Upper lobe of left lung (tissue), 6 donors: Measurements from ENCODE around the gene MYO5B. TPM values are rescaled to one million over a fixed set of nuclear protein-coding genes. Genes with fewer than 3 reads are reported as not detected.
A peak's percentile ranks its signal among the peaks of the same experiment; 100 is the strongest.

Source experiments
- ATAC-seq, 2 donors: fragments of 200-7000 bp; cut with Tn5 transposase; one replicate each; pipeline ENCODE4 v1.9.1; 2022; ENCODE audit warnings: mild to moderate bottlenecking in 2 of 2, moderate library complexity in 2 of 2; ENCODE audit not compliant: low FRiP score in 2 of 2
- DNase-seq, 2 donors: peaks; one replicate each; pipeline ENCODE4 v3.0.0-alpha.2; 2019 to 2020
- H3K27ac ChIP-seq, 4 donors: fragments of 200-600 bp; sonication (generic); one replicate each; pipeline ENCODE4 v1.5.1; 2016 to 2019
- H3K27me3 ChIP-seq, 4 donors: fragments of 200-600 bp; sonication (generic); one replicate each; pipeline ENCODE4 v1.5.1; 2017 to 2019
- H3K36me3 ChIP-seq, 4 donors: fragments of 200-600 bp; sonication (generic); one replicate each; pipeline ENCODE4 v1.5.1; 2016 to 2019
- H3K4me1 ChIP-seq, 4 donors: fragments of 200-600 bp; sonication (generic); one replicate each; pipeline ENCODE4 v1.5.1; 2018 to 2019
- H3K4me3 ChIP-seq, 4 donors: fragments of 200-600 bp; sonication (generic); one replicate each; pipeline ENCODE4 v1.5.1; 2017 to 2019; ENCODE audit warnings: mild to moderate bottlenecking in 2 of 4, moderate library complexity in 1 of 4
- H3K9me3 ChIP-seq, 4 donors: fragments of 200-600 bp; sonication (generic); one replicate each; pipeline ENCODE4 v1.5.1; 2018 to 2019
- EP300 ChIP-seq, 4 donors: sonication (generic); formaldehyde crosslinking; IDR thresholded peaks; one replicate each; pipeline ENCODE4 v1.5.1; 2017; ENCODE audit warnings: antibody characterized with exemption in 4 of 4, control low read depth in 2 of 4
- POLR2A ChIP-seq, 4 donors: fragments of 450-650 bp; IDR thresholded peaks; one replicate each; pipeline ENCODE4 v1.5.1; 2016 to 2017; ENCODE audit warnings: antibody characterized with exemption in 4 of 4, mild to moderate bottlenecking in 2 of 4
- POLR2AphosphoS5 ChIP-seq, 2 donors: sonication (generic); formaldehyde crosslinking; IDR thresholded peaks; one replicate each; pipeline ENCODE4 v1.5.1; 2017; ENCODE audit warnings: antibody characterized with exemption in 2 of 2
- WGBS, 2 donors: methylation state at CpG; one replicate each; pipeline ENCODE4 v1.1.5; 2017 to 2018; 5-methylcytosine and 5-hydroxymethylcytosine counted together
- total RNA-seq, 6 donors: library from RNA; depleted of rRNA in 4 of 6; stranded (reverse); fragments of >200 nt in 4 of 6; gene quantifications; one replicate each; pipeline versions ENCODE4 v1.1.0 to v1.2.1, GENCODE V29; 2016 to 2021
- TF ChIP-seq, protein P1 (sequence below), 6 experiments: fragments of 450-650 bp in 4 of 6; fragments of 200-600 bp in 2 of 6; sonication (generic) in 2 of 6; IDR thresholded peaks; one replicate each; pipeline ENCODE4 v1.5.1; 2016 to 2019; ENCODE audit warnings: antibody characterized with exemption in 6 of 6
- donor health status: DM: no; HTN: no; CAD: no; lungs with moderate emphysema.
- donor health status: DM: no; HTN: yes; CAD: no; lungs with severe emphysema.

Gene MYO5B
- total RNA-seq, 6 donors from 2014 or later, result 25.4 to 95.2 (median 49.6) TPM

DNA sequence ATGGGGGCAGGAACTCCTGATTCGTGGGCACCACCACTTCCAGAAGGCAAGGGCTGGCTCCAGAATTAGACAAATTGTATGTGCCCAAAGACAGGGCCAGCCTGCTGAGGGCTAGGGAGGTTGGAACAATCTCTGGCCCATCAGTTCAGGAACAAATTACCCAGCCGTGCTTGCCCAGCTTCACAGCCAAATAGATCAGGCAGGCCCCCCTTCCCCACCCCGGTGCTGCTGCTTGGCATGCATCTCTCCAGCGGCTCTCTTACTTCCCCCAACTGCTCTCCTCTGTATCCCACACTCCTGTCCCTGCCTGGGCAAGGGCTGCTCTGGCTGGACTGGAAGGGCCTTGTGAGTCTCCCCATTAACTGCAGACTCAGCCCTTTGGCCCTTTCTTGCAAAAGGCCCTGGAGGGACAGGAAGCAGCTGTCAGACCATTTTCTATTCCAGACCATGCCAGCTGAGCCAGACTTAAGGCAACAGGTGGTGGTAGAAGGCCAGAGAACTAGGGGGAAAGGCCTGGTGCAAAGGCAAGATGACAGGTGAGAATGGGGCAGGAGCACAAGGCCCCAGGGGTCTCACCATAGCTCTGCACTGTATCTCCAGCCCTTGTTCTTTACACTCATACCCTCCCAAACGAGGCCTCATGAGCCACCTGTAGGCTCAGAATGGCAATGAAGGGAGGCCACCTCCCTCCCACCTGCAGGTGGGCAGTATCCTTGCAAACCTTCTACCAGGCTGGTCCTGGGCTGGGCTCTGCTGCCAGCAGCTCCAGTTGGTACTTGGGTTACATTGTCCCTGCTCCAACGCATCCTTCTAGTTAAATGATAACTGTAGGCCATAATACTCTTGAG, 350.9 kb downstream of the MYO5B start:
- peaks cover 0 to 2% (median 0%) of the 10 kb centered on the region in 4 donors for H3K36me3 ChIP-seq
- no peak for TF ChIP-seq POLR2AphosphoS5 (IDR thresholded peaks at IDR 0.05)
- no peak for DNase-seq
- 81% methylated on average over 5 to 6 of the region's 6 CpGs for WGBS, 2 donors
- no peak overlapping the region for H3K4me3 ChIP-seq
- no peaks in the 10 kb centered on the region for H3K9me3 ChIP-seq
- H3K4me1 ChIP-seq, result no peaks in the 10 kb centered on the region
- H3K27me3 ChIP-seq, result no peaks in the 10 kb centered on the region
- H3K27ac ChIP-seq, result no peak overlapping the region
- peak in 1 of 2 donors; percentile 11 for ATAC-seq

DNA sequence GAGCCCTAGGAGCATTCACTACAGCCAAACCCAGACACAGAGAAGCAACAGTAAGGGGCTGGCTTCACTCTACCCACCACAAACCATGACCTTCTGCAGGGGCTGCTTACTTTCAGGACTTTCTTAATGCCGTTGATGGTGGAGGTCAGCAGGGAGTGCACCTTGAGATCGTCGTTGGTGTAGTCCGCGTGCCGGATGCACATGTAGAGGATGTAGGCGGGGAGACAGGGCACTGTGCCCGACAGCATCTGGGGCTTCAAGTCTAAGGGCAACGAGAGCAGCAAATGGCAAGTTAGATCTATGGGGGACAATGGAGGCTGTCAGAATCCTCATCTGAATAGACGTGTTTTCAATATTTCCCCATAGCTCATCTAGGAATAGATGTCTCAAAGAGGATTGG, 351.8 kb downstream of the MYO5B start:
- ATAC-seq (no peak), DNase-seq (no peak)
- no peak overlapping the region for H3K4me3 ChIP-seq
- H3K27me3 ChIP-seq, result no peaks in the 10 kb centered on the region
- 85 to 90% methylated on average over 10 of the region's 10 CpGs for WGBS, 2 donors
- TF ChIP-seq POLR2A (IDR thresholded peaks at IDR 0.05), result no peak
- peaks cover 0 to 2% (median 0%) of the 10 kb centered on the region in 4 donors for H3K36me3 ChIP-seq
- H3K9me3 ChIP-seq, result no peaks in the 10 kb centered on the region
- no peak overlapping the region for H3K27ac ChIP-seq
- no peaks in the 10 kb centered on the region for H3K4me1 ChIP-seq

DNA sequence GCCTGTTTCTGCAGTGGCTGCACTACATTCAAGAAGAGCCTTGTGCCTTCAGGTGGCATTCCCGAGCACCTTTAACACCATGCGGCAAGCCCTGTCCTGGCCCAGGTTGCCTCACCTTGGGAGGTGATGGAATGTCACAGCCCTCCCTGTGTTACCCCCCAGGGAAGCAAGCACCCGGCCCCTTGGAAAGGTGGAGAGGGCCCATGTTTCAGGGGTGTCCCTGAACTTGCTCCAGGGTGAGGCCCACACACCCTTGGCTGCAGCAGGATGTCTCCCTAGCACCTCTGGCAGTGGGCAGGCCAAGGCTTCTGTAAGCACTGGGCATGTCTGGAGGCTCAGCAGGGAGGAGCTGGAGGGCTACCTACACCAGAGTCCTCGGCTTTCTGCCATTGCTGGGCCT, 352.3 kb downstream of the MYO5B start:
- no peaks in the 10 kb centered on the region for H3K4me1 ChIP-seq

GRCh38 chr18:49841236-49842217, 353.4 kb downstream of the MYO5B start:
- no peak for DNase-seq
- 84 to 90% methylated on average over 11 to 12 of the region's 12 CpGs for WGBS, 2 donors
- ATAC-seq, result no peak

More for the DNA sequence above, 352.3 kb downstream of the MYO5B start:
- DNase-seq (no peak), ATAC-seq (no peak)
- TF ChIP-seq, protein P1, sequence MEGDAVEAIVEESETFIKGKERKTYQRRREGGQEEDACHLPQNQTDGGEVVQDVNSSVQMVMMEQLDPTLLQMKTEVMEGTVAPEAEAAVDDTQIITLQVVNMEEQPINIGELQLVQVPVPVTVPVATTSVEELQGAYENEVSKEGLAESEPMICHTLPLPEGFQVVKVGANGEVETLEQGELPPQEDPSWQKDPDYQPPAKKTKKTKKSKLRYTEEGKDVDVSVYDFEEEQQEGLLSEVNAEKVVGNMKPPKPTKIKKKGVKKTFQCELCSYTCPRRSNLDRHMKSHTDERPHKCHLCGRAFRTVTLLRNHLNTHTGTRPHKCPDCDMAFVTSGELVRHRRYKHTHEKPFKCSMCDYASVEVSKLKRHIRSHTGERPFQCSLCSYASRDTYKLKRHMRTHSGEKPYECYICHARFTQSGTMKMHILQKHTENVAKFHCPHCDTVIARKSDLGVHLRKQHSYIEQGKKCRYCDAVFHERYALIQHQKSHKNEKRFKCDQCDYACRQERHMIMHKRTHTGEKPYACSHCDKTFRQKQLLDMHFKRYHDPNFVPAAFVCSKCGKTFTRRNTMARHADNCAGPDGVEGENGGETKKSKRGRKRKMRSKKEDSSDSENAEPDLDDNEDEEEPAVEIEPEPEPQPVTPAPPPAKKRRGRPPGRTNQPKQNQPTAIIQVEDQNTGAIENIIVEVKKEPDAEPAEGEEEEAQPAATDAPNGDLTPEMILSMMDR (IDR thresholded peaks at IDR 0.05), result no peak
- TF ChIP-seq EP300 (IDR thresholded peaks at IDR 0.05) (no peak), POLR2A (IDR thresholded peaks at IDR 0.05) (no peak), POLR2AphosphoS5 (IDR thresholded peaks at IDR 0.05) (no peak)
- peaks cover 0 to 2% (median 0%) of the 10 kb centered on the region in 4 donors for H3K36me3 ChIP-seq
- no peaks in the 10 kb centered on the region for H3K27me3 ChIP-seq
- WGBS, 2 donors, result 87 to 90% methylated on average over 2 to 4 of the region's 4 CpGs
- H3K4me3 ChIP-seq, result no peak overlapping the region
- no peak overlapping the region for H3K27ac ChIP-seq
- no peaks in the 10 kb centered on the region for H3K9me3 ChIP-seq

GRCh38 chr18:49839012-49839411, 355.9 kb downstream of the MYO5B start:
- no peak overlapping the region for H3K27ac ChIP-seq
- WGBS, 2 donors, result 95 to 100% methylated on average over 8 of the region's 8 CpGs
- DNase-seq, result no peak
- no peak for ATAC-seq
- H3K4me3 ChIP-seq, result no peak overlapping the region
- H3K27me3 ChIP-seq, result no peaks in the 10 kb centered on the region
- TF ChIP-seq POLR2A (IDR thresholded peaks at IDR 0.05) (no peak), EP300 (IDR thresholded peaks at IDR 0.05) (no peak), POLR2AphosphoS5 (IDR thresholded peaks at IDR 0.05) (no peak)
- TF ChIP-seq, protein P1 (IDR thresholded peaks at IDR 0.05), result no peak
- H3K36me3 ChIP-seq, result peaks cover 0 to 2% (median 0%) of the 10 kb centered on the region in 4 donors
- H3K4me1 ChIP-seq, result no peaks in the 10 kb centered on the region
- H3K9me3 ChIP-seq, result no peaks in the 10 kb centered on the region

More at GRCh38 chr18:49841236-49842217, 353.4 kb downstream of the MYO5B start:
- H3K4me1 ChIP-seq, result no peaks in the 10 kb centered on the region
- no peak overlapping the region for H3K27ac ChIP-seq
- H3K4me3 ChIP-seq, result no peak overlapping the region
- TF ChIP-seq EP300 (IDR thresholded peaks at IDR 0.05) (no peak), POLR2AphosphoS5 (IDR thresholded peaks at IDR 0.05) (no peak), POLR2A (IDR thresholded peaks at IDR 0.05) (no peak)
- TF ChIP-seq, protein P1 (IDR thresholded peaks at IDR 0.05), result no peak
- H3K36me3 ChIP-seq, result peaks cover 0 to 2% (median 0%) of the 10 kb centered on the region in 4 donors
- no peaks in the 10 kb centered on the region for H3K9me3 ChIP-seq
- no peaks in the 10 kb centered on the region for H3K27me3 ChIP-seq
